HG03135 (cell line): ENCODE results near the gene OTOP2.

Experiments
- ATAC-seq: cut with Tn5 transposase; IDR thresholded peaks from one replicate; pipeline ENCODE4 v1.9.1; 2021; ENCODE audit warnings: mild to moderate bottlenecking, moderate library complexity; ENCODE audit not compliant: unreplicated experiment

The OTOP2 gene

GRCh38 chr17:74924250-74924948, at the start of gene OTOP2:
Gene OTOP2 (plus strand): TSS chr17:74924273. CDS start chr17:74924633, 360 bp downstream.
- ATAC-seq, result no peak

- no peak for ATAC-seq
Measured at GRCh38 chr17:74874615-74875037, 49.4 kb upstream of the OTOP2 start.

GRCh38 chr17:74875155-74875976, 48.7 kb upstream of the OTOP2 start:
- ATAC-seq, result no peak

- no peak for ATAC-seq
Measured at GRCh38 chr17:74875977-74876593, 48.0 kb upstream of the OTOP2 start.

- no peak for ATAC-seq
Measured at GRCh38 chr17:74877592-74878548, 46.2 kb upstream of the OTOP2 start.

- ATAC-seq, result no peak
Measured at GRCh38 chr17:74878658-74879057, 45.4 kb upstream of the OTOP2 start.

- no peak for ATAC-seq
Measured at GRCh38 chr17:74879308-74879707, 44.8 kb upstream of the OTOP2 start.

- no peak for ATAC-seq
Measured at GRCh38 chr17:74881073-74881472, 43.0 kb upstream of the OTOP2 start.

- no peak for ATAC-seq
Measured at GRCh38 chr17:74882517-74883240, 41.4 kb upstream of the OTOP2 start.

GRCh38 chr17:74883241-74883745, 40.8 kb upstream of the OTOP2 start:
- no peak for ATAC-seq

- no peak for ATAC-seq
Measured at GRCh38 chr17:74888469-74888868, 35.6 kb upstream of the OTOP2 start.

GRCh38 chr17:74890554-74890953, 33.5 kb upstream of the OTOP2 start:
- no peak for ATAC-seq

- ATAC-seq, result no peak
Measured at GRCh38 chr17:74892013-74892841, 31.8 kb upstream of the OTOP2 start.

GRCh38 chr17:74892974-74893911, 30.8 kb upstream of the OTOP2 start, which contains the start of gene FADS6:
Gene FADS6 (minus strand): TSS chr17:74893633. CDS start chr17:74893595, 38 bp downstream.
- ATAC-seq, result no peak

- no peak for ATAC-seq
Measured at GRCh38 chr17:74893936-74894671, 30.0 kb upstream of the OTOP2 start.

GRCh38 chr17:74898376-74898946, 25.6 kb upstream of the OTOP2 start:
- ATAC-seq, result no peak

- ATAC-seq, result no peak
Measured at GRCh38 chr17:74900208-74900607, 23.9 kb upstream of the OTOP2 start.
